ENCODE results near the gene APBB1IP.
"Not testable (repeated sequence)": the region's sequence is repeated elsewhere in the genome, so short reads cannot be mapped to it uniquely, and the experiment has no call there.

Gene APBB1IP

GRCh38 chr10:26478061-26478460 is 39.9 kb downstream of the APBB1IP start:
- FAIRE-seq: no peak

- no peak for FAIRE-seq
Measured at GRCh38 chr10:26479766-26480492, 41.8 kb downstream of the APBB1IP start.

GRCh38 chr10:26481315-26481692 is 43.2 kb downstream of the APBB1IP start:
- no peak for FAIRE-seq

GRCh38 chr10:26481914-26482550 is 43.9 kb downstream of the APBB1IP start:
- FAIRE-seq: no peak

GRCh38 chr10:26483554-26483953 is 45.4 kb downstream of the APBB1IP start:
- FAIRE-seq: no peak

GRCh38 chr10:26485150-26485941 is 47.2 kb downstream of the APBB1IP start:
- no peak for FAIRE-seq

GRCh38 chr10:26486304-26486703 is 48.2 kb downstream of the APBB1IP start:
- no peak for FAIRE-seq

GRCh38 chr10:26486990-26487850 is 49.1 kb downstream of the APBB1IP start:
- no peak for FAIRE-seq

- FAIRE-seq: no peak
Measured at GRCh38 chr10:26488344-26488743, 50.2 kb downstream of the APBB1IP start.

GRCh38 chr10:26489081-26489480 is 50.9 kb downstream of the APBB1IP start:
- no peak for FAIRE-seq

- not testable (repeated sequence) for FAIRE-seq
Measured at GRCh38 chr10:26490367-26490766, 52.2 kb downstream of the APBB1IP start.

- no peak for FAIRE-seq
Measured at GRCh38 chr10:26491276-26491675, 53.1 kb downstream of the APBB1IP start.

- FAIRE-seq: no peak
Measured at GRCh38 chr10:26491934-26492333, 53.8 kb downstream of the APBB1IP start.

GRCh38 chr10:26492725-26493124 is 54.6 kb downstream of the APBB1IP start:
- FAIRE-seq: not testable (repeated sequence)

- no peak for FAIRE-seq
Measured at GRCh38 chr10:26494018-26494417, 55.9 kb downstream of the APBB1IP start.

GRCh38 chr10:26499426-26499825 is 61.3 kb downstream of the APBB1IP start:
- no peak for FAIRE-seq

GRCh38 chr10:26502986-26503385 is 64.8 kb downstream of the APBB1IP start:
- FAIRE-seq: no peak

- no peak for FAIRE-seq
Measured at GRCh38 chr10:26503911-26504310, 65.8 kb downstream of the APBB1IP start.

GRCh38 chr10:26504429-26504828 is 66.3 kb downstream of the APBB1IP start:
- FAIRE-seq: not testable (repeated sequence)

- FAIRE-seq: no peak
Measured at GRCh38 chr10:26505491-26505890, 67.3 kb downstream of the APBB1IP start.

GRCh38 chr10:26506736-26507135 is 68.6 kb downstream of the APBB1IP start:
- FAIRE-seq: no peak

- no peak for FAIRE-seq
Measured at GRCh38 chr10:26507441-26507840, 69.3 kb downstream of the APBB1IP start.

GRCh38 chr10:26508016-26508415 is 69.9 kb downstream of the APBB1IP start:
- no peak for FAIRE-seq

Measured in endometrium (tissue), 2 donors.